Globus pallidus (tissue), 1 donor: ENCODE results near the gene CDC27.
A peak's percentile ranks its signal among the peaks of the same experiment; 100 is the strongest.
"Not testable (repeated sequence)": the region's sequence is repeated elsewhere in the genome, so short reads cannot be mapped to it uniquely, and the experiment has no call there.

Source experiments
- DNase-seq: peaks from one replicate; pipeline ENCODE4 v3.0.0-alpha.2; 2015; ENCODE audit warnings: low spot score

CDC27 gene

DNA sequence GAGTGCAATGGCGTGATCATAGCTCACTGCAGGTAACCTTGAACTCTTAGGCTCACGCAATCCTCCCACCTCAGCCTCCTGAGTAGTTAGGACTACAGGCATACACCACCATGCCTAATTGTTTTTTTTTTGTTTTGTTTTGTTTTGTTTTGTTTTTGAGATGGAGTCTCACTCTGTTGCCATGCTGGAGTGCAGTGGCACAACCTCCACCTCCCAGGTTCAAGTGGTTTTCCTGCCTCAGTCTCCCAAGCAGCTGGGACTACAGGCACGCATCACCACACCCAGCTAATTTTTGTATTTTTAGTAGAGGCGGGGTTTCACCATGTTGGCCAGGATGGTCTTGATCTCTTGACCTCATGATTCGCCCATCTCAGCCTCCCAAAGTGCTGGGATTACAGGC, 54.7 kb downstream of the CDC27 start:
- not testable (repeated sequence) for DNase-seq

DNA sequence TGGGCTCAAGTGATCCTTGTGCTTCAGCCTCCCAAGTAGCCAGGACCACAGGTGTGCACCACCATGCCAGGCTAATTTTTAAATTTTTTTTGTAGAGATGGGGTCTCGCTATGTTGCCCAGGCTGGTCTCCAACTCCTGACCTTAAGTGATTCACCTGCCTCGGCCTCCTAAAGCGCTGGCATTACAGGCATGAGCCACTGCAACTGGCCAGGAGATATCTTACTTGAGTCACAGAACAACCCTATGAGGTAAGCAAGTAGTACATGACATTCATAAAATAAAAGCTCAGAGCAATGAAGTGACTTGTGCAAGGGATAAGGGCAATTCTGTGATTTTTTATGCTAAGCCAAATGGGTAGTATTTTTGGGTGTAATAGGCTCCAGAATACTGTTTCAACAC, 57.3 kb downstream of the CDC27 start:
- no peak for DNase-seq

- not testable (repeated sequence) for DNase-seq
These were observed 62.3 kb downstream of the CDC27 start for GRCh38 chr17:47126835-47127234.

DNA sequence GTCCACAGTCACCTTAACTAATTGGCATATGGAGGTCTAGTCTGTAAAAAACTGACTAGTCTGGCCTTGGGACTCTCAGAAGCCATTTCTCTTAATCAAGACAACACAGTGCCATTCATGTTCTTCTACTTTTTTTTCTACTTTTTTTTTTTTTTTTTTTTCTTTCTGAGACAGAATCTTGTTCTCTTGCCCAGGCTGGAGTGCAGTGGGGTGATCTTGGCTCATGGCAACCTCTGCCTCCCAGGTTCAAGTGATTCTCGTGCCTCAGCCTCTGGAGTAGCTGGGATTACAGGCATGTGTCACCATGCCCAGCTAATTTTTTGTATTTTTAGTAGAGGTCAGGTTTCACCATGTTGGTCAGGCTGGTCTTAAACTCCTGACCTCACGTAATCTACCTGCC, 65.8 kb downstream of the CDC27 start:
- not testable (repeated sequence) for DNase-seq

DNA sequence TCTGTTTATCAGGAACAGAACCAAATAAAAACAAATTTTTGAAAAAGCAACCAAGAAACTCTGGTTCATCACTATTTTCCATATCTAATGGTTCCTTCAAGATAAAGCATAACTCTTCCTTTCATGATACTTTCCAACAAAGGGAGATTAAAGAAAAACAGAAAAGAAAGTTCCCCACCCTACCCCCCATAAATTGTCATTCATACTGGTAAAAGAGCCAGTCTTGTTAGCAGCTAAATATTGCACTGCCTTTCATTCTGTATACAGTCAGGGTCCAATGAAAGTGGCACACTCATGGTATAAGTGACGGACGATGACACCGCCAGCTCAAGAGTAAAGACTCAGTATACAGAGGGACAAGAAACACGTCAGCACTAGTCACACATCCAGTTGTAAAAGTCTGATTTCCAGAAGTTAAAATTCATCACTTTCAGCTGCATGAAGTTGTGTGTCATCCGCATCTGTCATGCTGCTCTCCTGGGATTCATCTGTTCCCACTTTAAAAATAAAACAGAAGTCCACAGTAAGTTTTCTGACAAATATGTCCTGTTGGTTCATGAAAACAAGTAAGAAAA, 68.5 kb downstream of the CDC27 start:
- no peak for DNase-seq

DNA sequence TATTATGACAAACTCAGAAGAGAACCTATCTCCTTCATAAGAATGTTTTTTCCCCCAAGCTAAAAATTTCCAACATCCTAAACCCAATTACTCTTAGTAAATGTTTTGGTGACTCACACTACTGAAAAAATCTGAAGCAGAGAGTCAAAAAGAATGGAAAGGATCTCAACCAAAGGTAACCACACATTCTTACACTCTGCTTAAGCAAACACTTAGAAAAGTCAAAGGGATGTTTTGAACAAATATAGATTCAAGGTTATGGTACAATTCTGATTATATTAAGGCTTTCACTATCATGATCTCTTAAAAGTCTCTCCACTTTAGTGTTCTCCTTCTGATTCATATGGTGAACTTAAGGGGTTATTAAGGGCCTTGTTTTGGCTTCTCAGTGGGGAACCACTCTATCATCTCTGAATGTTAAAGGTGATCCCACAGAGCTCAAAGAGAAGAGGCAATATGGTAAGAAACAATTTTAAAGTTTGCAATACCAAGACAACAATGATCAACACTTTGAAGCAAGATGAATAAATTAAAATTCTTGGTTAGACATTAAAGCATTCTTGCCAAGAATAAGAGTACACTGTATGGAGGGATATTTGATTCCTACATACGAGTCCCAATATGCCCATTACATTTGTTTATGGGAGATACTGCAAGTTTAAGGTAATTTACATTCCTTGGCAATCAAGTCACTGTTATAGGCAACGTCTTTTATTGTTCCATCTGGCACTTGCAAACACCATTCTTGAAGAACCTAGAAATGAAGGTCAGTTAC, 69.2 kb downstream of the CDC27 start:
- DNase-seq, result no peak

GRCh38 chr17:47117386-47117785, 71.7 kb downstream of the CDC27 start:
- peak; percentile 40 for DNase-seq

DNA sequence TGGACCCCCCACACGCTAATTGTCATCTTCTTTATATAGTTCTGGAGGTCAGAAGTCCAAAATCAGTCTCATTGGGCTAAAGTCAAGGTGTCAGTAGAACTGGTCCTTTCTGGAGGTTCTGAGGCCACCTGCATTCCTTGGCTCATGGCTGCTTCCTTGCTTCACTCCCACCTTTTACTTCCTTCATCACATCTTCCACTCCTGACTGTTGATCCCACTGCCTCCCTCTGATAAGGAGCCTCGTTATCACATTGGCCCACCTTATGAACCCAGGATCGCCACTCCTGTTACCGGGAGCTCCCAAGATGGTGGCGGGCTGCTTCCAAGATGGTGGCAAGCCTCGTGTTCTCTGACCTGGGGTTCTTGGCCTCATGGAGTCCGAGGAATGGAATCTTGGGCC, 83.0 kb downstream of the CDC27 start:
- no peak for DNase-seq

GRCh38 chr17:47105246-47105645, 83.8 kb downstream of the CDC27 start:
- DNase-seq, result not testable (repeated sequence)

DNA sequence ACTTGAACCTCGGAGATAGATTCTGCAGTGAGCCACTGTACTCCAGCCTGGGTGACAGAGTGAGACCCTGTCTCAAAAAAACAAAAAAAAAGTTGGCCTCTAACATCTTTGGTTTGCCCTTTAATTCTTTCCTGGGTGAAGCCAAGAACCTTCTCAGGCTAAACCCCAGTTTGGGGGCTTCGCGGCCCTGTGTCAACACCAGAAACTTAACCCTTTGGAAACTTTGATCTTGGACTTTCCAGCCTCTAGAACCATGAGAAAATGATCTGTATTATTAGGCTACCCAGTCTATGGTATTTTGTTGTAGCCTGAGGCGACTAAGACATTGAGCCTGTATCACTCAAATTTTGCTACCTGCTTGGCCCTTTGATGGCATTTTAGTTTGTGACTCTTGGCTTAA, 86.2 kb downstream of the CDC27 start:
- no peak for DNase-seq

- DNase-seq, result peak; percentile 92
These were observed 88.9 kb downstream of the CDC27 start for GRCh38 chr17:47099987-47100711.

DNA sequence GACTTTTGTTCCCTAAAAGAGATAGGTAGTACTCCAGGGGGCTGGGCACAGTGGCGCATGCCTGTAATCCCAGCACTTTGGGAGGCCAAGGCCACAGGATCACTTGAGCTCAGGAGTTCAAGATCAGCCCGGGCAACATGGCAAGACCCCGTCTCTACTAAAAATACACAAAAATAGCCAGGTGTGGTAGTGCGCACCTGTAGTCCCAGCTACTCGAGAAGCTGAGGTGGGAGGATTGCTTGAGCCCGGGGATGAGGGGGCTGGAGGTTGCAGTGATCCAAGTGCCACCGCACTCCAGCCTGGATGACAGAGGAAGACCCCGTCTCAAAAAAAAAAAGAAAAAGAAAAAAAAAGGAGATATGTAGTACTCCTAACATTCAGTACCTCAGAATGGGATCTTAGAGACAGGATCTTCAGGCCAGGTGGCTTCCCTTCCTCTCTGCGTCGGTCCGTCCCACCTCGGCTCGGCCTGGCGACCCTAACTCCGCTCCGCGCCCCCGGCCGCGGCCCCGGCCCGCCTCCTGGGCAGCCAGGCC, 89.6 kb downstream of the CDC27 start:
- no peak for DNase-seq

GRCh38 chr17:47096343-47096742, 92.8 kb downstream of the CDC27 start:
- no peak for DNase-seq

GRCh38 chr17:47095268-47095667, 93.8 kb downstream of the CDC27 start:
- no peak for DNase-seq

DNA sequence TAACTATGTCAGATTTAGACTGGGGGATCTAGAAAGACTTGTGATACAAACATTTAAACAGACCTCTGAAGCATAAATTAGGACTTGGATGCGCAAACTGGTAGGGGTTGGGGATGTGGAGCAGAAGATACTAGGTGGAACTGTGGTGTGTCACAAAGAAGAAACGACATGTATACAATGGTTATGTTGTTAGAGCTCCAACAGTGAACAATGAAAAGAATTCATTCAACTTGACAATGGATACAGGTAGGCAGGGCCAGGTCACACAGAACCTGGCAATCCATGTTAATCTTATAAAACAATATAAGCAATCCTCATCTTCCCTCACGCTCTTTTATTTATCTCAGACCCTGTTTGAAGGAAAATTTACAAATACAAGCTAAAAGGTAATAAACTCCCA, 102.0 kb downstream of the CDC27 start:
- DNase-seq, result no peak

DNA sequence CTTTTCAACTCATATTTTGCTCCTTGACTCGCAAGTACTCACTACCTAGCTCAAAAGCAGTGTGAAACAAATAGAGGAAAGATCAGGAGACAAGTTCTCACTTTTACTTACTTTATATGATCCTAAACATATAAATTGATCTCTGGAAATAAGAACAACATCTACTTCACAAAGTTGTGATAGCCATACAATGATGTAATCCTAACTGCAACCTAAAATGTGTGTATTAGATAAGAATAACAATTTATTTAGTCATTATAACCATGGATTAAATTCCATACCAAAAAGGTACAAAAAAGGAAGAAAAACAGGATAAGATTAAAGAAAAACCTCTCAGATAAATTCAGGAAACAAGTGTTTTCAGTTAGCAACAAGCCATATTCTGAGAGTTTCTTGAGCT, 103.4 kb downstream of the CDC27 start:
- DNase-seq, result no peak

GRCh38 chr17:47078801-47079200, 110.3 kb downstream of the CDC27 start:
- DNase-seq, result no peak

GRCh38 chr17:47077576-47077975, 111.5 kb downstream of the CDC27 start:
- DNase-seq, result no peak

GRCh38 chr17:47076171-47076570, 112.9 kb downstream of the CDC27 start:
- DNase-seq, result no peak

GRCh38 chr17:47074361-47074760, 114.7 kb downstream of the CDC27 start:
- DNase-seq, result not testable (repeated sequence)

DNA sequence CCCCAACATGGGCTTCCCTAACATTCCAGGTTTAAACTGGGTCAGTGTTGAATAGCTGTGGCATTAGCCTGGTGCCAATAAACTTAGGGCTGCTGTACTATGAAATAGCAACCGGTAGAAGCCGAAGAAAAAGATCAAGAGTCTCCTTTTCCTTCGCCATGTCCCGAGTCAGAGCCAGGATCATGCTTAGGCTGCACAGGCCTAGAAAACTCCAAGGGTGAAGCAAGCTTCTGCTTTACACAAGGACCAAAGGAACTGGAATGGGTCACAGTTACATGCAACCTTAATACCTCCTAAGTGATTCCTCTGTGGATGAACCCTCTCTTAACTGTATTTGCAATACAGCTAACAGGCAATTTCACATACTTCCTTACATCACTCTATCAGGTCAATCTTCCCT, 115.5 kb downstream of the CDC27 start:
- DNase-seq, result not testable (repeated sequence)

GRCh38 chr17:47072886-47073285, 116.2 kb downstream of the CDC27 start:
- peak; percentile 67 for DNase-seq

DNA sequence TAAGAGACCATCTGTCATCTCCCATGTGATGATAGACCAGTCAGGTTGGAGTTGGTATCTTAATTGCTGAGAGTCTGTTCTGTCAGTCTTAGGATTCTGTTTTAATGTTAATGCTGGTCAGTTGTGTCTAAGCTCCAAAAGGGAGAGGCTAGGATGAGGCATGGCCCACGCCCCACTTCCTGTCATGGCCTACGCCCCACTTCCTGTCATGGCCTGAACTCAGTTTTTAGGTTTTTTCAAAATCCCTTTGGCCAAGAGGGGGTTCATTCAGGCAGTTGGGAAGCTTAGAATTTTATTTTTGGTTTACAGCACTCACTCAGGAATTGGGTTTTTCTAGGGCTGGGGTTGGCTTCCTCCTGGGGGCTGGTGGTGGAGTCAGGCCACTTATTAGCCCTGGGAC, 117.9 kb downstream of the CDC27 start:
- DNase-seq, result not testable (repeated sequence)
